ENCODE results near the gene RYR2.

Gene RYR2

DNA sequence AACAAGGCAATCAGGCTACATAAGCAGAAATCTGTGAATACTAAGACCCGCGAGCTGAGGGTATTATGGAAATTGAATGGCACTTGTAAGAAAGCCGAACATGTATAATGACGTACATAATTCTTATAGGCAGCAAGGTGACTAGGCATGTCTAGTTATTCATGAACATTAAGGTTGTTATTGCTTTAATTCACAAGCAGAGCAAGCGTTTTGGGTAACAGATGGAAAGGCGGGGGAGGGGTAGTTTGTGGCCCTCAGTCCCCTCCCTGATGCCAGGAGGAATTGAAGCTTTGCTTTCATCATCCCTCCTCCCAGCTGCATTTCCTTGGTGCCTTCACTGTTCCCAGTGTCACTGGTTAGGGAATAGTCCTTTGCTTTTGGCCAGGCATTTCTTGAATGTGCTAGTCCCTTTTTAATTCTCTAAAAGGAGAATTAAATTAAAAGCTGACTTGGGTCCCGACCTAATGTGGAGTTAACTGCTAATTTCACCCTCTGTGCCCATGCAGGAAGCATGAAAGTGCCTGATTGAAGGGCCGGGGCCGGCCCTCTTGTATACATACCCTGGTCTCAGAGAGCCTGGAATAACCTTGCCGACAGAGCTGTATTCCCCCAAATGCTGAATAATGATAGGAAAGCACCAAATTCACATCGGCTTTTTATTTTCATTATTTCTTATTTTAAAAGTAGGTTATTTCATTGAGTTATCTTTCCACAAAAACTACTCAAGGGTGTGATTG, 42.5 kb downstream of the RYR2 start:
- no peaks in the 10 kb centered on the region for H3K4me1 ChIP-seq (ENCODE audit: control insufficient read depth in 1 of 2, insufficient read depth in 2 of 2, low read length in 2 of 2)
- H3K27me3 ChIP-seq (ENCODE audit: insufficient read depth, low read length): no peaks in the 10 kb centered on the region
- WGBS (ENCODE audit: extremely low coverage, insufficient coverage, insufficient read length): no CpG with 5 or more reads among the region's 11 CpGs
- H3K36me3 ChIP-seq (ENCODE audit: control insufficient read depth in 1 of 2, insufficient read depth in 2 of 2, low read length in 2 of 2): no peaks in the 10 kb centered on the region
- H3K27ac ChIP-seq (ENCODE audit: low read depth, low read length): no peak overlapping the region
- no peak overlapping the region for H3K4ac ChIP-seq (ENCODE audit: low read depth, low read length)
- H2BK120ac ChIP-seq (ENCODE audit: insufficient read depth, low read length, poor library complexity): no peak overlapping the region
- no peak overlapping the region for H2BK5ac ChIP-seq (ENCODE audit: low read depth, low read length, poor library complexity)
- no peak overlapping the region for H3K9ac ChIP-seq (ENCODE audit: low read length)
- no peak overlapping the region for H2BK12ac ChIP-seq (ENCODE audit: low read length)
- no peak overlapping the region for H3K14ac ChIP-seq (ENCODE audit: low read length)
- H2AFZ ChIP-seq (ENCODE audit: insufficient read depth, low read length, poor library complexity): no peak overlapping the region
- no peak overlapping the region for H2AK5ac ChIP-seq (ENCODE audit: low read length)
- no peak overlapping the region for H4K91ac ChIP-seq (ENCODE audit: low read depth, low read length)
- H3K79me1 ChIP-seq (ENCODE audit: low read length): no peaks in the 10 kb centered on the region
- H3K23ac ChIP-seq (ENCODE audit: low read length): no peak overlapping the region
- no peak overlapping the region for H4K8ac ChIP-seq (ENCODE audit: low read depth, low read length)
- no peak overlapping the region for H3K4me2 ChIP-seq (ENCODE audit: low read length)
- no peak for DNase-seq
- H3K79me2 ChIP-seq (ENCODE audit: control insufficient read depth, insufficient read depth, low read length, poor library complexity): no peaks in the 10 kb centered on the region
- H4K12ac ChIP-seq (ENCODE audit: low read depth, low read length): no peak overlapping the region
- no peak overlapping the region for H3K18ac ChIP-seq (ENCODE audit: low read length)
- no peak overlapping the region for H3K4me3 ChIP-seq (ENCODE audit: low read depth, low read length)
- H3K9me3 ChIP-seq (ENCODE audit: insufficient read depth, low read depth, low read length): no peaks in the 10 kb centered on the region

GRCh38 chr1:237091691-237092090, 49.7 kb downstream of the RYR2 start:
- DNase-seq: no peak
- no peak overlapping the region for H3K18ac ChIP-seq (ENCODE audit: low read length)
- H3K27me3 ChIP-seq (ENCODE audit: insufficient read depth, low read length): no peaks in the 10 kb centered on the region
- H3K4me3 ChIP-seq (ENCODE audit: low read depth, low read length): no peak overlapping the region
- H2BK5ac ChIP-seq (ENCODE audit: low read depth, low read length, poor library complexity): no peak overlapping the region
- H2AK5ac ChIP-seq (ENCODE audit: low read length): no peak overlapping the region
- H3K36me3 ChIP-seq (ENCODE audit: control insufficient read depth in 1 of 2, insufficient read depth in 2 of 2, low read length in 2 of 2): no peaks in the 10 kb centered on the region
- H3K4me1 ChIP-seq (ENCODE audit: control insufficient read depth in 1 of 2, insufficient read depth in 2 of 2, low read length in 2 of 2): peaks cover 4% of the 10 kb centered on the region in 2 experiments
- no peaks in the 10 kb centered on the region for H3K9me3 ChIP-seq (ENCODE audit: insufficient read depth, low read depth, low read length)
- no peak overlapping the region for H4K12ac ChIP-seq (ENCODE audit: low read depth, low read length)
- H3K27ac ChIP-seq (ENCODE audit: low read depth, low read length): no peak overlapping the region
- H2AFZ ChIP-seq (ENCODE audit: insufficient read depth, low read length, poor library complexity): no peak overlapping the region
- no peak overlapping the region for H3K14ac ChIP-seq (ENCODE audit: low read length)
- H2BK120ac ChIP-seq (ENCODE audit: insufficient read depth, low read length, poor library complexity): no peak overlapping the region
- no peak overlapping the region for H3K4ac ChIP-seq (ENCODE audit: low read depth, low read length)
- H3K9ac ChIP-seq (ENCODE audit: low read length): no peak overlapping the region
- peaks cover 1% of the 10 kb centered on the region for H3K79me2 ChIP-seq (ENCODE audit: control insufficient read depth, insufficient read depth, low read length, poor library complexity)
- H3K23ac ChIP-seq (ENCODE audit: low read length): no peak overlapping the region
- H4K8ac ChIP-seq (ENCODE audit: low read depth, low read length): no peak overlapping the region
- H3K79me1 ChIP-seq (ENCODE audit: low read length): no peaks in the 10 kb centered on the region
- no peak overlapping the region for H4K91ac ChIP-seq (ENCODE audit: low read depth, low read length)
- no peak overlapping the region for H2BK12ac ChIP-seq (ENCODE audit: low read length)
- H3K4me2 ChIP-seq (ENCODE audit: low read length): no peak overlapping the region
- WGBS (ENCODE audit: extremely low coverage, insufficient coverage, insufficient read length): no CpG with 5 or more reads among the region's 3 CpGs

DNA sequence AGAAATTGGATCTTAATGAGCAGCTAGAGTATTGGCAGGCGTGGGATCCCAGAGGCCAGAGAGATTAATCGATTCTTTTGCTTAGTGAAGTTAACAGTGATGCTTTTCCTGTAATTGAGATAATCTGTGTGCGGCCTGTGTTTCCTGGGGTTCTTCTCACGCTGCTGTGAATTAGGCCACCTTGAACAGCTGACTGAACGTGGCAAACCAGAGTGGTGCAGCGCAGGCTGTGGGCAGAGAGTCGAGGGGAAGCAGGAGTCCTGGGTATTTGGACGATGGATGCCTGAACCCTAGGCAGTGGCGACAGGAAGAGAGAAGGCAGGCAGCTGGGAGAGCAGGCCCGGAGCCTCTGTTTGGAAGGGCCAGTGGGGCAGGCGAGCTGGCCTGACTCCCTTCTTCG, 51.7 kb downstream of the RYR2 start:
- H3K27me3 ChIP-seq (ENCODE audit: insufficient read depth, low read length): no peaks in the 10 kb centered on the region
- WGBS (ENCODE audit: extremely low coverage, insufficient coverage, insufficient read length): no CpG with 5 or more reads among the region's 12 CpGs
- no peak overlapping the region for H3K9ac ChIP-seq (ENCODE audit: low read length)
- no peak overlapping the region for H4K8ac ChIP-seq (ENCODE audit: low read depth, low read length)
- H3K4me2 ChIP-seq (ENCODE audit: low read length): no peak overlapping the region
- no peak overlapping the region for H4K12ac ChIP-seq (ENCODE audit: low read depth, low read length)
- no peaks in the 10 kb centered on the region for H3K36me3 ChIP-seq (ENCODE audit: control insufficient read depth in 1 of 2, insufficient read depth in 2 of 2, low read length in 2 of 2)
- H3K9me3 ChIP-seq (ENCODE audit: insufficient read depth, low read depth, low read length): no peaks in the 10 kb centered on the region
- no peak overlapping the region for H3K14ac ChIP-seq (ENCODE audit: low read length)
- H4K91ac ChIP-seq (ENCODE audit: low read depth, low read length): no peak overlapping the region
- no peak overlapping the region for H2BK12ac ChIP-seq (ENCODE audit: low read length)
- no peak overlapping the region for H2AFZ ChIP-seq (ENCODE audit: insufficient read depth, low read length, poor library complexity)
- H3K27ac ChIP-seq (ENCODE audit: low read depth, low read length): no peak overlapping the region
- H3K79me1 ChIP-seq (ENCODE audit: low read length): no peaks in the 10 kb centered on the region
- no peak for DNase-seq
- no peak overlapping the region for H3K23ac ChIP-seq (ENCODE audit: low read length)
- H2AK5ac ChIP-seq (ENCODE audit: low read length): no peak overlapping the region
- no peak overlapping the region for H2BK120ac ChIP-seq (ENCODE audit: insufficient read depth, low read length, poor library complexity)
- H3K18ac ChIP-seq (ENCODE audit: low read length): no peak overlapping the region
- H3K79me2 ChIP-seq (ENCODE audit: control insufficient read depth, insufficient read depth, low read length, poor library complexity): peaks cover 1% of the 10 kb centered on the region
- H3K4ac ChIP-seq (ENCODE audit: low read depth, low read length): no peak overlapping the region
- peaks cover 4% of the 10 kb centered on the region in 2 experiments for H3K4me1 ChIP-seq (ENCODE audit: control insufficient read depth in 1 of 2, insufficient read depth in 2 of 2, low read length in 2 of 2)
- no peak overlapping the region for H3K4me3 ChIP-seq (ENCODE audit: low read depth, low read length)
- H2BK5ac ChIP-seq (ENCODE audit: low read depth, low read length, poor library complexity): no peak overlapping the region

DNA sequence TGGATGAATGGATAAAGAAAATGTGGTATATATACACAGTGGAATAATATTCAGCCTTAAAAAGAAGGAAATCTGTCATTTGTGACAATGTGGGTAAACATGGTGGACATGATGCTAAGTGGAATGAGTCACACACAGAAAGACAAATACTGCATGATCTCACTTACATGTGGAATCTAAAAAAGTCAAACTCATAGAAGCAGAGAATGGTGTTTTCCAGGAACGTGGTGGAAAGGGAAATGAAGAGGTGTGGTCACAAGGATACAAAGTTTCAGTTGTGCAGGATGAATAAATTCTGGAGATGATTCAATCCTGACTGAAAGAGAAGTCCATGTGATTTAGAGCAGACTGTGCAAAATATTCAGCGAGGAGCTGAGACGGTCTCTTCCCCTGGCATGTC, 56.6 kb downstream of the RYR2 start:
- H3K9ac ChIP-seq (ENCODE audit: low read length): no peak overlapping the region
- H3K4ac ChIP-seq (ENCODE audit: low read depth, low read length): no peak overlapping the region
- whole genome bisulfite sequencing (ENCODE audit: extremely low coverage, insufficient coverage, insufficient read length): no CpG with 5 or more reads among the region's 3 CpGs
- no peak overlapping the region for H2AFZ ChIP-seq (ENCODE audit: insufficient read depth, low read length, poor library complexity)
- H3K9me3 ChIP-seq (ENCODE audit: insufficient read depth, low read depth, low read length): no peaks in the 10 kb centered on the region
- no peak overlapping the region for H3K4me2 ChIP-seq (ENCODE audit: low read length)
- no peak overlapping the region for H3K4me3 ChIP-seq (ENCODE audit: low read depth, low read length)
- H4K91ac ChIP-seq (ENCODE audit: low read depth, low read length): no peak overlapping the region
- H2AK5ac ChIP-seq (ENCODE audit: low read length): no peak overlapping the region
- peaks cover 4% of the 10 kb centered on the region in 2 experiments for H3K4me1 ChIP-seq (ENCODE audit: control insufficient read depth in 1 of 2, insufficient read depth in 2 of 2, low read length in 2 of 2)
- H4K12ac ChIP-seq (ENCODE audit: low read depth, low read length): no peak overlapping the region
- H3K27ac ChIP-seq (ENCODE audit: low read depth, low read length): no peak overlapping the region
- no peaks in the 10 kb centered on the region for H3K79me1 ChIP-seq (ENCODE audit: low read length)
- no peak overlapping the region for H2BK5ac ChIP-seq (ENCODE audit: low read depth, low read length, poor library complexity)
- no peaks in the 10 kb centered on the region for H3K79me2 ChIP-seq (ENCODE audit: control insufficient read depth, insufficient read depth, low read length, poor library complexity)
- H3K27me3 ChIP-seq (ENCODE audit: insufficient read depth, low read length): no peaks in the 10 kb centered on the region
- H4K8ac ChIP-seq (ENCODE audit: low read depth, low read length): no peak overlapping the region
- H3K18ac ChIP-seq (ENCODE audit: low read length): no peak overlapping the region
- no peak overlapping the region for H2BK120ac ChIP-seq (ENCODE audit: insufficient read depth, low read length, poor library complexity)
- H2BK12ac ChIP-seq (ENCODE audit: low read length): no peak overlapping the region
- no peak for DNase-seq
- H3K14ac ChIP-seq (ENCODE audit: low read length): no peak overlapping the region
- H3K23ac ChIP-seq (ENCODE audit: low read length): no peak overlapping the region
- H3K36me3 ChIP-seq (ENCODE audit: control insufficient read depth in 1 of 2, insufficient read depth in 2 of 2, low read length in 2 of 2): no peaks in the 10 kb centered on the region
